ENCODE data around the gene ANKRD7. TPM values are rescaled to one million over a fixed set of nuclear protein-coding genes. Genes with fewer than 3 reads are reported as not detected.

ANKRD7 gene
- total and polyA plus RNA-seq, 10 donors = 0.43 to 2.1 (median 0.85) TPM; not detected in 2

GRCh38 chr7:118286131-118286530, 61.6 kb downstream of the ANKRD7 start:
- H3K36me3 ChIP-seq = no peaks in the 10 kb centered on the region
- H3K27me3 ChIP-seq (replicated peaks in 1 of 7) = peaks cover 0 to 81% (median 5%) of the 10 kb centered on the region in 7 donors
- 88 to 94% (median 92%) methylated on average over 2 of the region's 2 CpGs; no CpG with 5 or more reads in 1 of the 5 donors for WGBS, 5 donors
- no peak for TF ChIP-seq CTCF (IDR thresholded peaks at IDR 0.05 in 8 of 11, conservative IDR thresholded peaks at IDR 0.05 in 3 of 11)
- no peak for TF ChIP-seq POLR2AphosphoS5 (IDR thresholded peaks at IDR 0.05)
- TF ChIP-seq POLR2A (IDR thresholded peaks at IDR 0.05) = no peak
- no peak overlapping the region for H3K27ac ChIP-seq
- H3K4me1 ChIP-seq = peaks cover 0 to 18% (median 14%) of the 10 kb centered on the region in 6 donors
- intact Hi-C loops (cut with DNase I; ENCODE audit: low total_unique reads) = no loop called here
- H3K9me3 ChIP-seq = peaks cover 0 to 30% (median 15%) of the 10 kb centered on the region in 8 donors
- no peak overlapping the region for H3K4me3 ChIP-seq
- no peak for DNase-seq

- no peak overlapping the region for H3K27ac ChIP-seq
- no peaks in the 10 kb centered on the region for H3K36me3 ChIP-seq
- DNase-seq = no peak
- no peak for TF ChIP-seq CTCF (IDR thresholded peaks at IDR 0.05 in 8 of 11, conservative IDR thresholded peaks at IDR 0.05 in 3 of 11)
- TF ChIP-seq POLR2AphosphoS5 (IDR thresholded peaks at IDR 0.05) = no peak
- TF ChIP-seq POLR2A (IDR thresholded peaks at IDR 0.05) = no peak
- intact Hi-C loops (cut with DNase I; ENCODE audit: low total_unique reads) = no loop called here
- H3K4me3 ChIP-seq = no peak overlapping the region
- peaks cover 0 to 18% (median 14%) of the 10 kb centered on the region in 6 donors for H3K4me1 ChIP-seq
- peaks cover 0 to 40% (median 20%) of the 10 kb centered on the region in 8 donors for H3K9me3 ChIP-seq
- H3K27me3 ChIP-seq (replicated peaks in 1 of 7) = peaks cover 0 to 83% (median 5%) of the 10 kb centered on the region in 7 donors
These were observed 63.6 kb downstream of the ANKRD7 start for GRCh38 chr7:118288098-118288497.

GRCh38 chr7:118289476-118289875, 65.0 kb downstream of the ANKRD7 start:
- Histone ChIP-seq H3K36me3 (no peaks in the 10 kb centered on the region), H3K9me3 (peaks cover 0 to 31% (median 18%) of the 10 kb centered on the region in 8 donors), H3K4me1 (peaks cover 0 to 18% (median 14%) of the 10 kb centered on the region in 6 donors), H3K4me3 (no peak overlapping the region), H3K27ac (no peak overlapping the region), H3K27me3 (replicated peaks in 1 of 7) (peaks cover 0 to 76% (median 5%) of the 10 kb centered on the region in 7 donors)
- TF ChIP-seq CTCF (IDR thresholded peaks at IDR 0.05 in 8 of 11, conservative IDR thresholded peaks at IDR 0.05 in 3 of 11) (no peak), POLR2A (IDR thresholded peaks at IDR 0.05) (no peak), POLR2AphosphoS5 (IDR thresholded peaks at IDR 0.05) (no peak)
- DNase-seq = no peak
- intact Hi-C loops (cut with DNase I; ENCODE audit: low total_unique reads) = no loop called here

Other genes with a start within 250 kb of the ANKRD7 start
- gene LSM8, start 40.5 kb upstream of the ANKRD7 start, total RNA-seq = 10 to 100 TPM; 31.2 to 59.6 (median 45.7) TPM
- gene LSM8, start 40.5 kb upstream of the ANKRD7 start, polyA plus RNA-seq = 10 to 100 TPM; 44.2 to 47.1 (median 45.3) TPM